GM12892 (cell line): ENCODE results near the gene ZNF142.

Experiments used
- POLR2A ChIP-seq: IDR thresholded peaks from 2 replicates; pipeline ENCODE4 v1.6.1; 2011; ENCODE audit warnings: low read depth, low read length, control low read depth
- POLR2AphosphoS5 ChIP-seq: IDR thresholded peaks from 2 replicates; pipeline ENCODE4 v1.6.1; 2011; ENCODE audit warnings: low read depth, low read length, control low read depth

DNA sequence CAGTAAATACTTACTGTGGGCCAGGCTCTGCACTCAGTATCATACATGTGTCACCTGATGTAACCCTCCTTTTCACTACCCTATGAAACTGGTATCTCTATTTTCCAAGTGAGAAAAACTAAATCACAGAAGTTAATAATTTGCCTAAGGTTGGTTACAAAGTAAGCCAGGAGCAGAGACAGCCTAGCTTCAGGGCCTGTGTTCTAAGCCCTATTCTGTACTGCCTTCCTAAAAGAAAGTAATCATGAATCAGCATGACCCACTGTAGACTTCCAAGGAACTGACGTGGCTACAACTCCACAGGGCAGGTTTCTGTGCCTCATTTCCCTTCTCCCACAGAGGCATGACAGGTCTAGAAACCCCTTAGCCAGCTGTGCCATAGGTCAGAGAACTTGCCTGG is 14.3 kb downstream of the ZNF142 start:
- no peak for TF ChIP-seq POLR2AphosphoS5
- TF ChIP-seq POLR2A = no peak
